ENCODE data around the gene KRT1. TPM values are rescaled to one million over a fixed set of nuclear protein-coding genes. Genes with fewer than 3 reads are reported as not detected.

KRT1 gene
- total RNA-seq, 4 donors from 2014 or later = 4,815 to 9,656 (median 5,822) TPM

GRCh38 chr12:52687497-52688385 is 7.5 kb upstream of the KRT1 start:
- peak overlapping the region; percentile 19 for H3K4me3 ChIP-seq
- TF ChIP-seq CTCF (IDR thresholded peaks at IDR 0.05) = no peak
- H3K36me3 ChIP-seq = no peaks in the 10 kb centered on the region
- WGBS = 55% methylated on average over 8 of the region's 8 CpGs
- peaks cover 60% of the 10 kb centered on the region for H3K4me1 ChIP-seq
- peaks cover 6% of the 10 kb centered on the region for H3K27me3 ChIP-seq
- no peaks in the 10 kb centered on the region for H3K9me3 ChIP-seq
- peak overlapping the region; percentile 91 for H3K27ac ChIP-seq
- no peak for DNase-seq (ENCODE audit: low spot score in 2 of 2)

GRCh38 chr12:52686756-52687487 is 6.7 kb upstream of the KRT1 start:
- Histone ChIP-seq H3K4me3 (no peak overlapping the region), H3K27ac (peak overlapping the region; percentile 91), H3K4me1 (peaks cover 64% of the 10 kb centered on the region), H3K27me3 (peaks cover 3% of the 10 kb centered on the region), H3K9me3 (no peaks in the 10 kb centered on the region), H3K36me3 (no peaks in the 10 kb centered on the region)
- TF ChIP-seq CTCF (IDR thresholded peaks at IDR 0.05) (no peak), EP300 (IDR thresholded peaks at IDR 0.05) (no peak), POLR2AphosphoS5 (IDR thresholded peaks at IDR 0.05) (no peak), POLR2A (IDR thresholded peaks at IDR 0.05) (no peak)
- WGBS = 57% methylated on average over 9 of the region's 9 CpGs
- DNase-seq (ENCODE audit: low spot score in 2 of 2) = no peak

- no peak for DNase-seq (ENCODE audit: low spot score in 2 of 2)
- no peak for TF ChIP-seq POLR2A (IDR thresholded peaks at IDR 0.05)
- no peak for TF ChIP-seq CTCF (IDR thresholded peaks at IDR 0.05)
- no peak for TF ChIP-seq POLR2AphosphoS5 (IDR thresholded peaks at IDR 0.05)
- peaks cover 3% of the 10 kb centered on the region for H3K27me3 ChIP-seq
- peak overlapping the region; percentile 91 for H3K27ac ChIP-seq
- H3K4me3 ChIP-seq = no peak overlapping the region
- H3K4me1 ChIP-seq = peaks cover 68% of the 10 kb centered on the region
- 38% methylated on average over 3 of the region's 3 CpGs for WGBS
- no peaks in the 10 kb centered on the region for H3K9me3 ChIP-seq
- no peaks in the 10 kb centered on the region for H3K36me3 ChIP-seq
Measured at GRCh38 chr12:52686063-52686462, 5.9 kb upstream of the KRT1 start.

GRCh38 chr12:52685406-52685890 is 5.2 kb upstream of the KRT1 start:
- Histone ChIP-seq H3K4me1 (peaks cover 63% of the 10 kb centered on the region), H3K36me3 (no peaks in the 10 kb centered on the region), H3K4me3 (no peak overlapping the region), H3K27ac (peak overlapping the region; percentile 42), H3K9me3 (no peaks in the 10 kb centered on the region), H3K27me3 (peaks cover 1% of the 10 kb centered on the region)
- DNase-seq (ENCODE audit: low spot score in 2 of 2) = no peak
- TF ChIP-seq CTCF (IDR thresholded peaks at IDR 0.05) (no peak), EP300 (IDR thresholded peaks at IDR 0.05) (no peak), POLR2A (IDR thresholded peaks at IDR 0.05) (no peak), POLR2AphosphoS5 (IDR thresholded peaks at IDR 0.05) (no peak)
- WGBS = 77% methylated on average over 6 of the region's 6 CpGs

GRCh38 chr12:52684431-52684830 is 4.2 kb upstream of the KRT1 start:
- peaks cover 4% of the 10 kb centered on the region for H3K27me3 ChIP-seq
- H3K27ac ChIP-seq = peak overlapping the region; percentile 60
- H3K4me3 ChIP-seq = no peak overlapping the region
- 65% methylated on average over 2 of the region's 2 CpGs for WGBS
- no peak for TF ChIP-seq POLR2A (IDR thresholded peaks at IDR 0.05)
- no peak for TF ChIP-seq EP300 (IDR thresholded peaks at IDR 0.05)
- TF ChIP-seq CTCF (IDR thresholded peaks at IDR 0.05) = no peak
- TF ChIP-seq POLR2AphosphoS5 (IDR thresholded peaks at IDR 0.05) = no peak
- no peaks in the 10 kb centered on the region for H3K9me3 ChIP-seq
- H3K4me1 ChIP-seq = peaks cover 61% of the 10 kb centered on the region
- no peak for DNase-seq (ENCODE audit: low spot score in 2 of 2)
- H3K36me3 ChIP-seq = no peaks in the 10 kb centered on the region

All from suprapubic skin (tissue), 4 donors.